B cell (primary cell): Measurements from ENCODE around the gene ESPN. TPM values are rescaled to one million over a fixed set of nuclear protein-coding genes. Genes with fewer than 3 reads are reported as not detected.

Source experiments
- ATAC-seq: fragments of 200-7000 bp; cut with Tn5 transposase; one replicate; pipeline ENCODE4 v1.10.0; 2021; ENCODE audit warnings: low read depth, mild to moderate bottlenecking, moderate number of reproducible peaks, moderate library complexity
- CTCF ChIA-PET: fragments of 350-600 bp; sonication (Branson Sonifier 250); formaldehyde crosslinking; loops from one replicate; lab custom pipeline; 2021; ENCODE audit warnings: antibody characterized with exemption, inconsistent platforms; lab: Charles Lee
- POLR2A ChIA-PET: fragments of 350-600 bp; sonication (Branson Sonifier 250); formaldehyde crosslinking; loops from one replicate; lab custom pipeline; 2021; ENCODE audit warnings: antibody characterized with exemption; lab: Charles Lee
- DNase-seq: peaks from one replicate; pipeline ENCODE4 v3.0.0; 2013
- H2AFZ ChIP-seq: 2 replicates; pipeline ENCODE4 v1.6.1; 2012; ENCODE audit warnings: mild to moderate bottlenecking, low read depth, low read length; ENCODE audit not compliant: insufficient read depth, poor library complexity, severe bottlenecking
- H3K27ac ChIP-seq, 2 donors: 1 replicate in 1 of 2; 2 replicates in 1 of 2; pipeline ENCODE4 v1.5.1; 2012 to 2013; ENCODE audit warnings: low read length in 2 of 2, mild to moderate bottlenecking in 2 of 2, moderate library complexity in 1 of 2
- H3K27me3 ChIP-seq, 4 experiments: fragments of 200-600 bp in 1 of 4; sonication (generic) in 1 of 4; replicated peaks in 1 of 4; 1 replicate in 2 of 4; 2 replicates in 2 of 4; pipeline versions ENCODE4 v1.6.1 to v1.7.0; 2013 to 2016; ENCODE audit warnings: low read length in 3 of 4, mild to moderate bottlenecking in 2 of 4, mixed read lengths in 1 of 4, moderate library complexity in 1 of 4; ENCODE audit not compliant: insufficient read depth in 4 of 4, control insufficient read depth in 3 of 4; ENCODE audit errors: control extremely low read depth in 1 of 4
- H3K36me3 ChIP-seq, 2 experiments: replicated peaks in 1 of 2; 1 replicate in 1 of 2; 2 replicates in 1 of 2; pipeline versions ENCODE4 v1.6.1 to v1.7.1; 2013; ENCODE audit warnings: low read length in 1 of 2; ENCODE audit not compliant: insufficient read depth in 2 of 2, control insufficient read depth in 1 of 2; ENCODE audit errors: control extremely low read depth in 1 of 2, extremely low read depth in 1 of 2
- H3K4me1 ChIP-seq, 2 donors: fragments of 200-600 bp in 1 of 2; sonication (generic) in 1 of 2; 1 replicate in 1 of 2; 2 replicates in 1 of 2; pipeline versions ENCODE4 v1.5.1 to v1.6.1; 2013 to 2017; ENCODE audit warnings: low read length in 2 of 2; ENCODE audit not compliant: control insufficient read depth in 2 of 2, insufficient read depth in 2 of 2
- H3K4me2 ChIP-seq: replicated peaks from 2 replicates; pipeline ENCODE3; 2012; ENCODE audit warnings: mild to moderate bottlenecking, low read depth, low read length; ENCODE audit not compliant: poor library complexity, severe bottlenecking
- H3K4me3 ChIP-seq, 5 experiments: fragments of 200-600 bp in 1 of 5; sonication (generic) in 1 of 5; 1 replicate in 3 of 5; 2 replicates in 2 of 5; pipeline versions ENCODE4 v1.5.1 to v1.7.0; 2011 to 2016; ENCODE audit warnings: low read length in 4 of 5, mild to moderate bottlenecking in 4 of 5, low read depth in 2 of 5, control low read depth in 1 of 5, moderate library complexity in 1 of 5; ENCODE audit not compliant: insufficient read depth in 1 of 5; ENCODE audit errors: control extremely low read depth in 1 of 5, extremely low read depth in 1 of 5
- H3K79me2 ChIP-seq: fragments of 200-600 bp; sonication (generic); one replicate; pipeline ENCODE4 v1.6.0; 2016; ENCODE audit warnings: low read length; ENCODE audit not compliant: control insufficient read depth, insufficient read depth
- H3K9ac ChIP-seq: fragments of 200-600 bp; sonication (generic); 2 replicates; pipeline ENCODE4 v1.6.1; 2017; ENCODE audit warnings: mild to moderate bottlenecking, low read length, moderate library complexity
- H3K9me3 ChIP-seq, 3 donors: one replicate each; pipeline versions ENCODE4 v1.6.1 to v1.7.1; 2013; ENCODE audit warnings: low read length in 2 of 3; ENCODE audit not compliant: control insufficient read depth in 2 of 3, insufficient read depth in 1 of 3; ENCODE audit errors: control extremely low read depth in 1 of 3
- H4K20me1 ChIP-seq: 2 replicates; pipeline ENCODE4 v1.6.0; 2012; ENCODE audit warnings: mild to moderate bottlenecking, low read length; ENCODE audit not compliant: insufficient read depth, control insufficient read depth, poor library complexity, severe bottlenecking
- H3K27ac Mint-ChIP-seq: one replicate; pipeline ENCODE4 v1.8.0; 2021; ENCODE audit warnings: mixed read lengths
- H3K27me3 Mint-ChIP-seq: one replicate; pipeline ENCODE4 v1.8.0; 2021; ENCODE audit warnings: mixed read lengths
- H3K4me1 Mint-ChIP-seq: one replicate; pipeline ENCODE4 v1.8.0; 2021; ENCODE audit warnings: mixed read lengths
- H3K4me3 Mint-ChIP-seq: one replicate; pipeline ENCODE4 v1.8.0; 2021; ENCODE audit warnings: mixed read lengths
- H3K9me3 Mint-ChIP-seq: one replicate; pipeline ENCODE4 v1.8.0; 2022; ENCODE audit warnings: mixed read lengths; ENCODE audit not compliant: insufficient read depth
- EZH2 ChIP-seq: IDR thresholded peaks from 2 replicates; pipeline ENCODE4 v1.6.1; 2012; ENCODE audit warnings: borderline replicate concordance, low read depth, mild to moderate bottlenecking, moderate library complexity, low read length; ENCODE audit not compliant: insufficient read depth, poor library complexity, severe bottlenecking
- WGBS: methylation state at CpG from one replicate; pipeline ENCODE4 v1.1.5; 2013; ENCODE audit warnings: missing lambda C conversion rate; ENCODE audit not compliant: insufficient coverage; 5-methylcytosine and 5-hydroxymethylcytosine counted together
- intact Hi-C: fragments of 100-400 bp; cut with micrococcal nuclease; formaldehyde crosslinking; loops from one replicate; pipeline ENCODE4 v1.10.0; 2022
- polyA plus RNA-seq: library from polyadenylated mRNA; depleted of rRNA; stranded (reverse); fragments of >200 nt; gene quantifications from 2 replicates; pipeline ENCODE4 v1.2.3, GENCODE V29; 2012
- total RNA-seq, 2 donors: library from RNA; stranded (reverse); fragments of 120-200 nt in 1 of 2; gene quantifications; 1 replicate in 1 of 2; 2 replicates in 1 of 2; pipeline versions ENCODE4 v1.2.3 to v1.2.4, GENCODE V29; 2013 to 2022
- TF ChIP-seq, protein P1 (sequence below): fragments of 200-600 bp; IDR thresholded peaks from one replicate; pipeline ENCODE4 v1.8.0; 2022; ENCODE audit warnings: antibody characterized with exemption, mild to moderate bottlenecking

The ESPN gene
- total and polyA plus RNA-seq, 2 donors (not counting 1 experiment from before 2014, with no cell fraction given), result 0.19 to 0.25 TPM

DNA sequence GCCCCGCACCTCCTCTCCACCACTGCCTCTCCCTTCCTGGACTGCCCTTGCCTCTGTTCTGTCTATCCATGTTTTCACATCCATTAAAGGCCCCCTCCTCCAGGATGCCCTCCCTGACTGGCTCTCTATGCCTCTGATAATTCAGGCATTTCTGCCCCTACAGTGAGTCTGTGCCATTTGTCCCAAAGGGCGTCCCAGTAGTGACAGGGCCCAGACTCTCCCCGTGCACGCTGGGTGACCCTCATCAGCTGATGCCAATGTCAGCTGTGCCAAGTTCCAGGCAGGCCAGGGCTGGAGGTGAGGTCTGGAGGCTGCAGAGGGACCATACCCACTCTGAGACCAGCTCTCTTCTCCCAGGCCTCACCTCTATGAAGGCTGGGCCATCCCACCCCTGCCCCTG lies 70.1 kb downstream of the ESPN start:
- ATAC-seq (no peak), DNase-seq (no peak)
- TF ChIP-seq EZH2, result no peak
- TF ChIP-seq, protein P1, sequence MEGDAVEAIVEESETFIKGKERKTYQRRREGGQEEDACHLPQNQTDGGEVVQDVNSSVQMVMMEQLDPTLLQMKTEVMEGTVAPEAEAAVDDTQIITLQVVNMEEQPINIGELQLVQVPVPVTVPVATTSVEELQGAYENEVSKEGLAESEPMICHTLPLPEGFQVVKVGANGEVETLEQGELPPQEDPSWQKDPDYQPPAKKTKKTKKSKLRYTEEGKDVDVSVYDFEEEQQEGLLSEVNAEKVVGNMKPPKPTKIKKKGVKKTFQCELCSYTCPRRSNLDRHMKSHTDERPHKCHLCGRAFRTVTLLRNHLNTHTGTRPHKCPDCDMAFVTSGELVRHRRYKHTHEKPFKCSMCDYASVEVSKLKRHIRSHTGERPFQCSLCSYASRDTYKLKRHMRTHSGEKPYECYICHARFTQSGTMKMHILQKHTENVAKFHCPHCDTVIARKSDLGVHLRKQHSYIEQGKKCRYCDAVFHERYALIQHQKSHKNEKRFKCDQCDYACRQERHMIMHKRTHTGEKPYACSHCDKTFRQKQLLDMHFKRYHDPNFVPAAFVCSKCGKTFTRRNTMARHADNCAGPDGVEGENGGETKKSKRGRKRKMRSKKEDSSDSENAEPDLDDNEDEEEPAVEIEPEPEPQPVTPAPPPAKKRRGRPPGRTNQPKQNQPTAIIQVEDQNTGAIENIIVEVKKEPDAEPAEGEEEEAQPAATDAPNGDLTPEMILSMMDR, result no peak
- no peak overlapping the region for H3K9ac ChIP-seq
- no peak overlapping the region for H3K27ac Mint-ChIP-seq
- ChIA-PET POLR2A (no interaction called here), CTCF (interaction anchor here (0.7 to 1.5 kb wide), 2 partner anchors 9 to 208 kb away, joined by 3 read pairs; no protein-coding TSS in a partner anchor)
- no peaks in the 10 kb centered on the region for H4K20me1 ChIP-seq
- no peaks in the 10 kb centered on the region for H3K9me3 Mint-ChIP-seq
- peaks cover 20% of the 10 kb centered on the region for H3K27me3 Mint-ChIP-seq
- H3K79me2 ChIP-seq, result no peaks in the 10 kb centered on the region
- H2AFZ ChIP-seq, result no peak overlapping the region
- peaks cover 0 to 36% (median 12%) of the 10 kb centered on the region in 4 experiments for H3K27me3 ChIP-seq
- peaks cover 21 to 34% of the 10 kb centered on the region in 2 donors for H3K4me1 ChIP-seq
- intact Hi-C loops, result no loop called here
- WGBS, result 87% methylated on average over 4 of the region's 4 CpGs
- no peak overlapping the region for H3K27ac ChIP-seq
- H3K4me3 ChIP-seq, result no peak overlapping the region
- H3K4me1 Mint-ChIP-seq, result peaks cover 26% of the 10 kb centered on the region
- no peaks in the 10 kb centered on the region for H3K36me3 ChIP-seq
- no peak overlapping the region for H3K4me2 ChIP-seq
- H3K4me3 Mint-ChIP-seq, result no peak overlapping the region
- H3K9me3 ChIP-seq, result no peaks in the 10 kb centered on the region

DNA sequence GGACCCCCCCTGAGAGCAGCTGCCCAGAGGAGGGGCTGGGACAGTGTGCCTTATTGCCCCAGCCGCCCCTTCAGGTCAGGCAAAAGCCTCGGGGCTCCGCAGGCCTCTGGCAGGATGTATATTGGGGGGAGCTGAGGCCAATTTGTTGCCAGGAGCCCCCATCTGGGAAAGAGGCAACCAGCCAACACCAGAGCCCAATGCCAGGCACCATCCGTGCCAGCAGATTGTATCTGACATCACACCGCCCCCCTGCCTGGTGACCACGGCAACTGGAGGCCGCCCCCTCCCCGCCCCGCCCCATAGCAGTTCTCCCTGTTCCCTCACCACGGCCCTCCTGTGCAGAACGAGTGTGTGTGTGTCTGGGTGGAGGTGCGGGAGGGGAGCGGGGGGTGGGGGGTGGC lies 70.5 kb downstream of the ESPN start:
- H3K4me3 Mint-ChIP-seq, result no peak overlapping the region
- CTCF ChIA-PET, result interaction anchor here (1.5 kb wide), 1 partner anchor 9 kb away, joined by 3 read pairs; no protein-coding TSS in a partner anchor
- H3K27me3 Mint-ChIP-seq, result peaks cover 23% of the 10 kb centered on the region
- no peak overlapping the region for H3K27ac ChIP-seq
- intact Hi-C loops, result no loop called here
- no peak overlapping the region for H2AFZ ChIP-seq
- no peaks in the 10 kb centered on the region for H3K36me3 ChIP-seq
- H3K4me2 ChIP-seq, result no peak overlapping the region
- no peak overlapping the region for H3K9ac ChIP-seq
- peaks cover 20 to 30% of the 10 kb centered on the region in 2 donors for H3K4me1 ChIP-seq
- peaks cover 0 to 38% (median 12%) of the 10 kb centered on the region in 4 experiments for H3K27me3 ChIP-seq
- POLR2A ChIA-PET, result no interaction called here
- TF ChIP-seq, protein P1, result no peak
- no peak for TF ChIP-seq EZH2
- no peak overlapping the region for H3K4me3 ChIP-seq
- no peaks in the 10 kb centered on the region for H3K9me3 Mint-ChIP-seq
- DNase-seq (no peak), ATAC-seq (no peak)
- H4K20me1 ChIP-seq, result no peaks in the 10 kb centered on the region
- H3K4me1 Mint-ChIP-seq, result peaks cover 23% of the 10 kb centered on the region
- H3K9me3 ChIP-seq, result no peaks in the 10 kb centered on the region
- H3K27ac Mint-ChIP-seq, result no peak overlapping the region
- WGBS, result 36% methylated on average over 6 of the region's 13 CpGs
- H3K79me2 ChIP-seq, result no peaks in the 10 kb centered on the region
